SK-N-SH (cell line): ENCODE results near the gene GPR61.

Experiments
- CTCF ChIP-seq: fragments of 200-600 bp; sonication (generic); IDR thresholded peaks from 2 replicates; pipeline ENCODE4 v1.6.1; 2017; ENCODE audit warnings: antibody characterized with exemption, mild to moderate bottlenecking, moderate library complexity
- MXI1 ChIP-seq: IDR thresholded peaks from 2 replicates; pipeline ENCODE4 v1.6.1; 2012; ENCODE audit warnings: mild to moderate bottlenecking, low read depth, low read length, improper control_type of control experiment
- NFIC ChIP-seq: IDR thresholded peaks from 2 replicates; pipeline ENCODE4 v1.4.0; 2012; ENCODE audit warnings: borderline replicate concordance
- NRF1 ChIP-seq: IDR thresholded peaks from 2 replicates; pipeline ENCODE4 v1.6.1; 2012; ENCODE audit warnings: low read depth, mild to moderate bottlenecking, low read length
- TEAD4 ChIP-seq: IDR thresholded peaks from 2 replicates; pipeline ENCODE4 v1.4.0; 2012; ENCODE audit warnings: mild to moderate bottlenecking, borderline replicate concordance; ENCODE audit not compliant: insufficient read depth
- ZBTB33 ChIP-seq: IDR thresholded peaks from 2 replicates; pipeline ENCODE4 v1.4.0; 2012; ENCODE audit warnings: low read depth, borderline replicate concordance

GRCh38 chr1:109500941-109501381, 38.7 kb upstream of the GPR61 start:
- TF ChIP-seq CTCF (no peak), ZBTB33 (no peak), NRF1 (no peak), TEAD4 (no peak), MXI1 (no peak), NFIC (no peak)
